ENCODE data around the gene GFOD1.

DNA sequence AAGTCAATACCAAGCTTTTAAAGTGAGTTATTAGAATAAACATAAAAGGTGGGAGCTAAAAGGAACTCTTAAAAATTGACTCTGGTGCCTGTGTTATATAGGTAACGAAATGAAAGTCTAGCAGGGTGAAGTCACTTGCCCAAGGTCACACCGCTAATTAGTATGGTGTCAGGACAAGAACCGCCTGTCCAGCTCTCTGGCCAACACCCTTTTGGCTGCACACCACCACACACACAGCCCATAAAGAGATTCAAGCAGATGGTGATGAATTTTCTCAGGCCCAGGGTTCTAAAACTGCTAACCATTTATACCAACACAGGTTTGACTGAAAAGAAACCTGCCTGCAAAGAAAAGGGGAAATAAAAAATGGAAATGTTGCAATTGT, 20.2 kb downstream of the GFOD1 start:
- TF ChIP-seq, protein P1, sequence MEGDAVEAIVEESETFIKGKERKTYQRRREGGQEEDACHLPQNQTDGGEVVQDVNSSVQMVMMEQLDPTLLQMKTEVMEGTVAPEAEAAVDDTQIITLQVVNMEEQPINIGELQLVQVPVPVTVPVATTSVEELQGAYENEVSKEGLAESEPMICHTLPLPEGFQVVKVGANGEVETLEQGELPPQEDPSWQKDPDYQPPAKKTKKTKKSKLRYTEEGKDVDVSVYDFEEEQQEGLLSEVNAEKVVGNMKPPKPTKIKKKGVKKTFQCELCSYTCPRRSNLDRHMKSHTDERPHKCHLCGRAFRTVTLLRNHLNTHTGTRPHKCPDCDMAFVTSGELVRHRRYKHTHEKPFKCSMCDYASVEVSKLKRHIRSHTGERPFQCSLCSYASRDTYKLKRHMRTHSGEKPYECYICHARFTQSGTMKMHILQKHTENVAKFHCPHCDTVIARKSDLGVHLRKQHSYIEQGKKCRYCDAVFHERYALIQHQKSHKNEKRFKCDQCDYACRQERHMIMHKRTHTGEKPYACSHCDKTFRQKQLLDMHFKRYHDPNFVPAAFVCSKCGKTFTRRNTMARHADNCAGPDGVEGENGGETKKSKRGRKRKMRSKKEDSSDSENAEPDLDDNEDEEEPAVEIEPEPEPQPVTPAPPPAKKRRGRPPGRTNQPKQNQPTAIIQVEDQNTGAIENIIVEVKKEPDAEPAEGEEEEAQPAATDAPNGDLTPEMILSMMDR (IDR thresholded peaks at IDR 0.05), result no peak
- TF ChIP-seq POLR2A (IDR thresholded peaks at IDR 0.05), result no peak
